ENCODE measurements around the gene OR2M2. TPM values are rescaled to one million over a fixed set of nuclear protein-coding genes. Genes with fewer than 3 reads are reported as not detected.

OR2M2 gene
- total and polyA plus RNA-seq, 2 of the 13 experiments (the other 11 are each of a cell fraction or from before 2014, with no cell fraction given), result not detected

DNA sequence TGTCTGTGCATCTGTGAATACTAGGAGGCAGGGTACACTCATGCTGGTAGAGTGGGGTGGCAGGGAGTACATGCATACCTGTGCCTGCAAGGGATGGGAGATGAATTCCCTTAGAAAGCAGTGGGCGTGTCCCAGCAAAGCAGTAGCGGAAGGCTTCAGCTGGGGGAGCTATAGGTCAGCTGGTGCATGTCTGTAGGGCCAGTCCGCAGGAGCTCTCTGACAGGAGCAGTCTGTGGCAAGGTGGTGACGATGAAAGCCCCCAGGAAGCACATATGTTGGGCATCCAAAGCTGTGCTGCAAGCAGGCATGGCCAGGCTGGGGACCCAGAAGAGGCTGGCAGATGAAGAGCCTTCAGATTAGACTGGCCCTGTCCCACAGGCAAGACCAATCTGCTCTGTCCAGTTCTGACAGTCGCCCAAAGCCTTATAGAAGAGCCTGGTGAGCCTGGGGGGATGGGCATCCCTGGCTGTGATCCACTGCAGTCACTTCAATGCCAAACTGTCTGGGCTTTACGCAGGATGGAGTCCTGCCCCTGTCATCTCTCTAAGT lies 54.8 kb downstream of the OR2M2 start:
- BruUV-seq (replicated peaks), result no TSS peak
- POLR2A ChIA-PET, result no interaction called here
- in situ Hi-C loops (cut with HindIII; ENCODE audit: extremely low pct_ligation_motif_present, low pct_unique_long_range_greater_than_20kb) (no loop called here), intact Hi-C loops (cut with micrococcal nuclease; ENCODE audit: unreplicated experiment) (no loop called here)
- no peak for ATAC-seq
- Histone ChIP-seq H3K4me1 (ENCODE audit: insufficient read depth, low read length) (no peaks in the 10 kb centered on the region), H3K4me2 (ENCODE audit: low read depth, low read length) (no peak overlapping the region), H3K9ac (ENCODE audit: insufficient read depth, low read depth, low read length) (no peak overlapping the region), H3K4me3 (replicated peaks in 1 of 3; ENCODE audit: insufficient read depth in 1 of 3, low read depth in 2 of 3, low read length in 3 of 3) (no peak overlapping the region), H3K9me3 (ENCODE audit: low read length) (peaks cover 71% of the 10 kb centered on the region), H3K36me3 (replicated peaks in 1 of 2; ENCODE audit: control insufficient read depth in 1 of 2, insufficient read depth in 2 of 2, low read length in 2 of 2) (no peaks in the 10 kb centered on the region), H3K79me2 (ENCODE audit: insufficient read depth, low read length) (no peaks in the 10 kb centered on the region), H3K27me3 (ENCODE audit: control insufficient read depth in 1 of 2, insufficient read depth in 2 of 2, low read length in 2 of 2) (no peaks in the 10 kb centered on the region), H3K27ac (ENCODE audit: extremely low read length, insufficient read depth, low read length) (no peak overlapping the region), H2AFZ (ENCODE audit: low read length) (no peak overlapping the region), H4K20me1 (ENCODE audit: insufficient read depth, low read length) (no peaks in the 10 kb centered on the region)
- CTCF ChIA-PET (ENCODE audit: low intra/inter-chr PET ratio, low total read pairs), result no interaction called here
- WGBS (ENCODE audit: low lambda C conversion rate), result 28% methylated on average over 5 of the region's 6 CpGs
- no peak for DNase-seq (ENCODE audit: low spot score)
- no peak for FAIRE-seq
- no peak for TF ChIP-seq RFXANK (CRISPR knock-in tag; IDR thresholded peaks at IDR 0.05)
- TF ChIP-seq, protein P1, sequence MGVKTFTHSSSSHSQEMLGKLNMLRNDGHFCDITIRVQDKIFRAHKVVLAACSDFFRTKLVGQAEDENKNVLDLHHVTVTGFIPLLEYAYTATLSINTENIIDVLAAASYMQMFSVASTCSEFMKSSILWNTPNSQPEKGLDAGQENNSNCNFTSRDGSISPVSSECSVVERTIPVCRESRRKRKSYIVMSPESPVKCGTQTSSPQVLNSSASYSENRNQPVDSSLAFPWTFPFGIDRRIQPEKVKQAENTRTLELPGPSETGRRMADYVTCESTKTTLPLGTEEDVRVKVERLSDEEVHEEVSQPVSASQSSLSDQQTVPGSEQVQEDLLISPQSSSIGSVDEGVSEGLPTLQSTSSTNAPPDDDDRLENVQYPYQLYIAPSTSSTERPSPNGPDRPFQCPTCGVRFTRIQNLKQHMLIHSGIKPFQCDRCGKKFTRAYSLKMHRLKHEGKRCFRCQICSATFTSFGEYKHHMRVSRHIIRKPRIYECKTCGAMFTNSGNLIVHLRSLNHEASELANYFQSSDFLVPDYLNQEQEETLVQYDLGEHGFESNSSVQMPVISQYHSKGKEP (CRISPR knock-in tag; IDR thresholded peaks at IDR 0.05), result no peak
- TF ChIP-seq PHB2 (IDR thresholded peaks at IDR 0.05; ENCODE audit: partially characterized antibody), result no peak
- TF ChIP-seq, protein P2, sequence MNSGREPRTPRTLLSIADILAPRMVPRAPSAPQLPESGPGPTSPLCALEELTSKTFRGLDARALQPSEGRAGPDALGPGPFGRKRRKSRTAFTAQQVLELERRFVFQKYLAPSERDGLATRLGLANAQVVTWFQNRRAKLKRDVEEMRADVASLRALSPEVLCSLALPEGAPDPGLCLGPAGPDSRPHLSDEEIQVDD (CRISPR knock-in tag; IDR thresholded peaks at IDR 0.05; ENCODE audit: borderline replicate concordance), result no peak
- no peak for TF ChIP-seq NR2F2 (IDR thresholded peaks at IDR 0.05; ENCODE audit: borderline replicate concordance, low read depth)
- TF ChIP-seq ELF3 (CRISPR knock-in tag; IDR thresholded peaks at IDR 0.05), result no peak
- TF ChIP-seq EEA1 (CRISPR knock-in tag; IDR thresholded peaks at IDR 0.05; ENCODE audit: borderline replicate concordance), result no peak
- no peak for TF ChIP-seq CBX2 (IDR thresholded peaks at IDR 0.05; ENCODE audit: low read depth, low read length)
- no peak for TF ChIP-seq CBX2 (CRISPR knock-in tag; IDR thresholded peaks at IDR 0.05; ENCODE audit: low read depth)
- no peak for TF ChIP-seq NFIB (CRISPR knock-in tag; IDR thresholded peaks at IDR 0.05; ENCODE audit: borderline replicate concordance)
- no peak for TF ChIP-seq HIVEP1 (CRISPR knock-in tag; IDR thresholded peaks at IDR 0.05)
- no peak for TF ChIP-seq ZNF460 (CRISPR knock-in tag; IDR thresholded peaks at IDR 0.05; ENCODE audit: borderline replicate concordance)
- TF ChIP-seq, protein P3, sequence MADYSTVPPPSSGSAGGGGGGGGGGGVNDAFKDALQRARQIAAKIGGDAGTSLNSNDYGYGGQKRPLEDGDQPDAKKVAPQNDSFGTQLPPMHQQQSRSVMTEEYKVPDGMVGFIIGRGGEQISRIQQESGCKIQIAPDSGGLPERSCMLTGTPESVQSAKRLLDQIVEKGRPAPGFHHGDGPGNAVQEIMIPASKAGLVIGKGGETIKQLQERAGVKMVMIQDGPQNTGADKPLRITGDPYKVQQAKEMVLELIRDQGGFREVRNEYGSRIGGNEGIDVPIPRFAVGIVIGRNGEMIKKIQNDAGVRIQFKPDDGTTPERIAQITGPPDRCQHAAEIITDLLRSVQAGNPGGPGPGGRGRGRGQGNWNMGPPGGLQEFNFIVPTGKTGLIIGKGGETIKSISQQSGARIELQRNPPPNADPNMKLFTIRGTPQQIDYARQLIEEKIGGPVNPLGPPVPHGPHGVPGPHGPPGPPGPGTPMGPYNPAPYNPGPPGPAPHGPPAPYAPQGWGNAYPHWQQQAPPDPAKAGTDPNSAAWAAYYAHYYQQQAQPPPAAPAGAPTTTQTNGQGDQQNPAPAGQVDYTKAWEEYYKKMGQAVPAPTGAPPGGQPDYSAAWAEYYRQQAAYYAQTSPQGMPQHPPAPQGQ (CRISPR knock-in tag; IDR thresholded peaks at IDR 0.05; ENCODE audit: borderline replicate concordance), result no peak
- no peak for TF ChIP-seq ZNF256 (CRISPR knock-in tag; conservative IDR thresholded peaks at IDR 0.05)
- TF ChIP-seq ASH2L (IDR thresholded peaks at IDR 0.05; ENCODE audit: insufficient read length, low read depth, low read length), result no peak
- no peak for TF ChIP-seq CAMTA2 (CRISPR knock-in tag; IDR thresholded peaks at IDR 0.05; ENCODE audit: borderline replicate concordance)
- no peak for TF ChIP-seq ZSCAN9 (CRISPR knock-in tag; IDR thresholded peaks at IDR 0.05; ENCODE audit: borderline replicate concordance)
- TF ChIP-seq, protein P4, sequence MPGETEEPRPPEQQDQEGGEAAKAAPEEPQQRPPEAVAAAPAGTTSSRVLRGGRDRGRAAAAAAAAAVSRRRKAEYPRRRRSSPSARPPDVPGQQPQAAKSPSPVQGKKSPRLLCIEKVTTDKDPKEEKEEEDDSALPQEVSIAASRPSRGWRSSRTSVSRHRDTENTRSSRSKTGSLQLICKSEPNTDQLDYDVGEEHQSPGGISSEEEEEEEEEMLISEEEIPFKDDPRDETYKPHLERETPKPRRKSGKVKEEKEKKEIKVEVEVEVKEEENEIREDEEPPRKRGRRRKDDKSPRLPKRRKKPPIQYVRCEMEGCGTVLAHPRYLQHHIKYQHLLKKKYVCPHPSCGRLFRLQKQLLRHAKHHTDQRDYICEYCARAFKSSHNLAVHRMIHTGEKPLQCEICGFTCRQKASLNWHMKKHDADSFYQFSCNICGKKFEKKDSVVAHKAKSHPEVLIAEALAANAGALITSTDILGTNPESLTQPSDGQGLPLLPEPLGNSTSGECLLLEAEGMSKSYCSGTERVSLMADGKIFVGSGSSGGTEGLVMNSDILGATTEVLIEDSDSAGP (CRISPR knock-in tag; IDR thresholded peaks at IDR 0.05; ENCODE audit: borderline replicate concordance), result no peak

All from HepG2 (cell line).